ENCODE measurements around the gene NRG2. TPM values are rescaled to one million over a fixed set of nuclear protein-coding genes. Genes with fewer than 3 reads are reported as not detected.

The NRG2 gene
- total RNA-seq, 1 experiment from 2014 or later = 0.23 TPM

DNA sequence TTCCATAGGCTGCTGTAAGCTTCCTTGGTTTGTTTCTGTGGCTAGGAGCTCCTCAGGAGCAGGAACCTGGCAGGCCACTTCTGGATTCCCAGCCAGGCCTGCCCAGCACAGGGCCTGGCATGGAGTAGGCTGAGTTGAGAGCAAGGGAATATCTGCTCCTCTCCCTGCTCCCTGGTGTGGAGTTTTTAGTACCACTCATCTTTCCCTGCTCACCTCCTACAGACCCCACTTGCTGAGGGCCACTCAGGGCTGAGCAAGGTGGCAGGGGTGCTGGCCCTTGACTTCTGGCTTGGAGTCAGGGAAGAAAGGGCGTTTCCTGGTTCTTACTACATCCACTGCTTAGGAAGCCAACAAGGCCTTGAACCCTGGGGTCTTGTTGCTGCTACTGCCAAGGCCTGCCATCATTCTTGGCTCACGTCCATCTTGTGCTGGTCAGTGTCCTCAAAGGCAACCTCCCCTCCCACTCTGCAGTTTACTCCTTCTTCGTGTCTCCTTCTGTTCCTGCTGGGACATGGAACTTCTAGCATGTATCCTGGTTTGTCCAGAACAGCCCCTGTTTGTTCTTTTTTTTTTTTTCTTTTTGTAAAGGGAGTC is 192.6 kb downstream of the NRG2 start:
- H3K36me3 Mint-ChIP-seq (ENCODE audit: insufficient read depth, unreplicated experiment) = no peaks in the 10 kb centered on the region
- POLR2A ChIA-PET = interaction anchor here (0.8 to 1.1 kb wide), 2 partner anchors 10 to 63 kb away, joined by 3 read pairs; no protein-coding TSS in a partner anchor
- no peak overlapping the region for H3K4me3 Mint-ChIP-seq (ENCODE audit: unreplicated experiment)
- no peaks in the 10 kb centered on the region for H3K9me3 Mint-ChIP-seq (ENCODE audit: unreplicated experiment)
- CTCF ChIA-PET = interaction anchor here (0.6 to 5.5 kb wide), 9 partner anchors 12 to 1839 kb away, joined by 3 to 54 read pairs (median 4); no protein-coding TSS in a partner anchor
- TF ChIP-seq, protein P1, sequence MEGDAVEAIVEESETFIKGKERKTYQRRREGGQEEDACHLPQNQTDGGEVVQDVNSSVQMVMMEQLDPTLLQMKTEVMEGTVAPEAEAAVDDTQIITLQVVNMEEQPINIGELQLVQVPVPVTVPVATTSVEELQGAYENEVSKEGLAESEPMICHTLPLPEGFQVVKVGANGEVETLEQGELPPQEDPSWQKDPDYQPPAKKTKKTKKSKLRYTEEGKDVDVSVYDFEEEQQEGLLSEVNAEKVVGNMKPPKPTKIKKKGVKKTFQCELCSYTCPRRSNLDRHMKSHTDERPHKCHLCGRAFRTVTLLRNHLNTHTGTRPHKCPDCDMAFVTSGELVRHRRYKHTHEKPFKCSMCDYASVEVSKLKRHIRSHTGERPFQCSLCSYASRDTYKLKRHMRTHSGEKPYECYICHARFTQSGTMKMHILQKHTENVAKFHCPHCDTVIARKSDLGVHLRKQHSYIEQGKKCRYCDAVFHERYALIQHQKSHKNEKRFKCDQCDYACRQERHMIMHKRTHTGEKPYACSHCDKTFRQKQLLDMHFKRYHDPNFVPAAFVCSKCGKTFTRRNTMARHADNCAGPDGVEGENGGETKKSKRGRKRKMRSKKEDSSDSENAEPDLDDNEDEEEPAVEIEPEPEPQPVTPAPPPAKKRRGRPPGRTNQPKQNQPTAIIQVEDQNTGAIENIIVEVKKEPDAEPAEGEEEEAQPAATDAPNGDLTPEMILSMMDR (IDR thresholded peaks at IDR 0.05; ENCODE audit: unreplicated experiment) = no peak
- peaks cover 13% of the 10 kb centered on the region for H3K27me3 Mint-ChIP-seq (ENCODE audit: insufficient read depth, unreplicated experiment)
- no peak overlapping the region for H3K27ac Mint-ChIP-seq (ENCODE audit: low read depth, unreplicated experiment)
- intact Hi-C loops (cut with micrococcal nuclease) = no loop called here
- no TSS peak for BruUV-seq (replicated peaks)
- DNase-seq (ENCODE audit: unreplicated experiment) = no peak
- H3K4me1 Mint-ChIP-seq (ENCODE audit: insufficient read depth, unreplicated experiment) = peaks cover 6% of the 10 kb centered on the region

DNA sequence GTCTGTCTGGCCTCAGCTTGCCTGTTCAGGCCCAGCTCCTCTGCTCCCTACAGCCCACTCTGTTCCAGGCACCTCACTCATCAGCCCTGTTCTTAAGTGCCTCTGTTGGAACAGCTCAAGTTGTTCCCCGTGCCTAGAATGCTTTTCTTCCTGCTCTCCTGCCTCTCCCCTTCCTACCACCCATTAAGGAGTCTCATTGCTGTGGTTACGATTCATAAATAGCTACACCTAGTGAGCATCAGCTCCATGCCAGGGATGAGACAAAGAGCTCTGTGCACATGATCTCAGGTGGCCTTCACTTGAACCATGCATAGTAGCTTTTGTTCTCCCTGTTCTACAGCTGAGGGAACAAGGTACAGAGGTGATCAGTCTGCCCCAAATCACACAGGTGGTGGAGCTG is 193.2 kb downstream of the NRG2 start:
- TF ChIP-seq, protein P1 (IDR thresholded peaks at IDR 0.05; ENCODE audit: unreplicated experiment) = no peak
- peaks cover 6% of the 10 kb centered on the region for H3K4me1 Mint-ChIP-seq (ENCODE audit: insufficient read depth, unreplicated experiment)
- no peak overlapping the region for H3K27ac Mint-ChIP-seq (ENCODE audit: low read depth, unreplicated experiment)
- H3K4me3 Mint-ChIP-seq (ENCODE audit: unreplicated experiment) = no peak overlapping the region
- peaks cover 13% of the 10 kb centered on the region for H3K27me3 Mint-ChIP-seq (ENCODE audit: insufficient read depth, unreplicated experiment)
- no TSS peak for BruUV-seq (replicated peaks)
- no peaks in the 10 kb centered on the region for H3K36me3 Mint-ChIP-seq (ENCODE audit: insufficient read depth, unreplicated experiment)
- CTCF ChIA-PET = interaction anchor here (0.6 to 5.5 kb wide), 10 partner anchors 11 to 120 kb away, joined by 3 to 54 read pairs (median 4); no protein-coding TSS in a partner anchor
- intact Hi-C loops (cut with micrococcal nuclease) = no loop called here
- POLR2A ChIA-PET = interaction anchor here (0.6 to 1.1 kb wide), 3 partner anchors 10 to 62 kb away, joined by 3 to 4 read pairs (median 3); no protein-coding TSS in a partner anchor
- no peak for DNase-seq (ENCODE audit: unreplicated experiment)
- H3K9me3 Mint-ChIP-seq (ENCODE audit: unreplicated experiment) = no peaks in the 10 kb centered on the region

DNA sequence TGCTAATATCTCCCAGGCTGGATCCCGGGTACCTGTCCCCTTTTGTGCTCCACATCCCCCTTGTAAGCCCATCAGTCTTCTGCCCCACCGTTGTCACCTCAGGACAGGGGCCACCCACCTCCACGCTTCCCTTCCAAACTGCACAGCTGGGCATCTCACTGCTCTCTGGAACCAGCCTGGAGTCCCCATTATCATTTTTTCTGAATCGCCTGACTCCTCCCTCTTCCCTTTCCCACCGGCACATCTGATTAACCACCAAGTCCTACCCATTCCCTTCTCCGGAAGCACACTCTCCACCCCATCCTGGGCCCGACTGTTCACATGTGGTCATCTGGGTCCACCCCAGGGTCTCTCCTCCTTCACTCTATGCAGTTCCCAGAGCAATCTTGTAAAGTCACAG is 193.6 kb downstream of the NRG2 start:
- no peak overlapping the region for H3K4me3 Mint-ChIP-seq (ENCODE audit: unreplicated experiment)
- H3K36me3 Mint-ChIP-seq (ENCODE audit: insufficient read depth, unreplicated experiment) = no peaks in the 10 kb centered on the region
- intact Hi-C loops (cut with micrococcal nuclease) = no loop called here
- H3K27ac Mint-ChIP-seq (ENCODE audit: low read depth, unreplicated experiment) = no peak overlapping the region
- H3K4me1 Mint-ChIP-seq (ENCODE audit: insufficient read depth, unreplicated experiment) = peaks cover 6% of the 10 kb centered on the region
- peaks cover 13% of the 10 kb centered on the region for H3K27me3 Mint-ChIP-seq (ENCODE audit: insufficient read depth, unreplicated experiment)
- ChIA-PET CTCF (interaction anchor here (0.6 to 5.5 kb wide), 8 partner anchors 13 to 120 kb away, joined by 3 to 54 read pairs (median 4); no protein-coding TSS in a partner anchor), POLR2A (interaction anchor here (0.6 to 1.4 kb wide), 3 partner anchors 17 to 66 kb away, joined by 3 to 4 read pairs (median 3); no protein-coding TSS in a partner anchor)
- no peaks in the 10 kb centered on the region for H3K9me3 Mint-ChIP-seq (ENCODE audit: unreplicated experiment)
- no peak for DNase-seq (ENCODE audit: unreplicated experiment)
- no TSS peak for BruUV-seq (replicated peaks)
- TF ChIP-seq, protein P1 (IDR thresholded peaks at IDR 0.05; ENCODE audit: unreplicated experiment) = no peak

GRCh38 chr5:139848508-139849100 is 194.5 kb downstream of the NRG2 start:
- ChIA-PET POLR2A (interaction anchor here (1.4 kb wide), 1 partner anchor 65 kb away, joined by 3 read pairs; no protein-coding TSS in a partner anchor), CTCF (interaction anchor here (0.6 to 5.5 kb wide), 8 partner anchors 14 to 121 kb away, joined by 3 to 54 read pairs (median 4); no protein-coding TSS in a partner anchor)
- BruUV-seq (replicated peaks) = no TSS peak
- intact Hi-C loops (cut with micrococcal nuclease) = no loop called here
- Mint-ChIP-seq H3K27ac (ENCODE audit: low read depth, unreplicated experiment) (no peak overlapping the region), H3K36me3 (ENCODE audit: insufficient read depth, unreplicated experiment) (no peaks in the 10 kb centered on the region), H3K27me3 (ENCODE audit: insufficient read depth, unreplicated experiment) (peaks cover 14% of the 10 kb centered on the region), H3K4me3 (ENCODE audit: unreplicated experiment) (peak overlapping the region; percentile 24), H3K9me3 (ENCODE audit: unreplicated experiment) (no peaks in the 10 kb centered on the region), H3K4me1 (ENCODE audit: insufficient read depth, unreplicated experiment) (peaks cover 6% of the 10 kb centered on the region)
- DNase-seq (ENCODE audit: unreplicated experiment) = no peak
- TF ChIP-seq, protein P1 (IDR thresholded peaks at IDR 0.05; ENCODE audit: unreplicated experiment) = no peak

All from MCF 10A (cell line).